ENCODE data around the gene CIB4.

CIB4 gene

GRCh38 chr2:26650713-26651469 is 9.7 kb upstream of the CIB4 start:
- in situ Hi-C loops (cut with MboI; ENCODE audit: low pct_unique_long_range_greater_than_20kb, low sequenced_read_pairs, unreplicated experiment), result no loop called here
- DNase-seq (ENCODE audit: low spot score), result no peak
- TF ChIP-seq CTCF (IDR thresholded peaks at IDR 0.05; ENCODE audit: extremely low read depth, insufficient read depth, missing control alignments), result no peak

- no peak for TF ChIP-seq CTCF (IDR thresholded peaks at IDR 0.05; ENCODE audit: extremely low read depth, insufficient read depth, missing control alignments)
- DNase-seq (ENCODE audit: low spot score), result no peak
- in situ Hi-C loops (cut with MboI; ENCODE audit: low pct_unique_long_range_greater_than_20kb, low sequenced_read_pairs, unreplicated experiment), result no loop called here
Measured at GRCh38 chr2:26649992-26650712, 9.0 kb upstream of the CIB4 start.

DNA sequence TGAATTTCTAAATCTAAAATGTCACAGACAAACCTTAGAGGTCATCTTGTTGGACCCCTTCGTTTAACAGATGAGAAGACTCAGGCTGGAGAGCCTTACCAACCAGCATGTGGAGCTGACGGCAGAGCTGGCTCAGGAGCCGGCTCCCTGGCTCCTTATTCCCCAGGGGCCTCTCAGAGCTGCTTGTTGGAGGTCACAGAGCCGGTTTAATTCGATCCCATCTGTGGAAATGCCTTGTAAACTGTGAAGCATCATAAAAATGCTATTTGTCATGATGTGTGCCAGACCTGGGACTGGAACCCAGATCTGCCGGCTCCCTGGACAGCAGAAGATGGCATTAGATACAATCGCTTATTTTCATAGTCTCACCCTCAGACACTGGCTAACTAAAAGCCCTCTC is 8.2 kb upstream of the CIB4 start:
- DNase-seq (ENCODE audit: low spot score), result no peak
- in situ Hi-C loops (cut with MboI; ENCODE audit: low pct_unique_long_range_greater_than_20kb, low sequenced_read_pairs, unreplicated experiment), result no loop called here

DNA sequence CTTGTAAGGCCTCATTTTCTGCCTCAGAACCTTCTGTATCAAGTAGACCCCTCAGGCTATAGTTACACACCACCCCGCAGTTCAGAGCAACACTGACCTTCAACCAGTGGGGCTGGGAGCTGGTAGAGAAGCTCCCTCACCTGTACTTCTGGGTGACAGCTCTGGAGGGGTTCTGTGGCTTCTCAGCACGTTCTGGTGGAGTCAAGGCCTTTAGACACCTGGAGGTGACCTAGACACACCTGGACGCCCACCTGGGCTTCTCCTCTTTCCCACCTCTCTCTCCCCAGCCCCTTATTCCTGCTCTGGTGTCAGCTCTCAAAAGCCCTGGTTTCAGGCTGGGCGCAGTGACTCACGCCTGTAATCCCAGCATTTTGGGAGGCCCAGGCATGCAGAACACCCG is 7.3 kb upstream of the CIB4 start:
- TF ChIP-seq CTCF (IDR thresholded peaks at IDR 0.05; ENCODE audit: extremely low read depth, insufficient read depth, missing control alignments), result no peak
- in situ Hi-C loops (cut with MboI; ENCODE audit: low pct_unique_long_range_greater_than_20kb, low sequenced_read_pairs, unreplicated experiment), result no loop called here
- DNase-seq (ENCODE audit: low spot score), result no peak

More for the DNA sequence above, 8.2 kb upstream of the CIB4 start:
- no peak for TF ChIP-seq CTCF (IDR thresholded peaks at IDR 0.05; ENCODE audit: extremely low read depth, insufficient read depth, missing control alignments)

- DNase-seq (ENCODE audit: low spot score), result no peak
- TF ChIP-seq CTCF (IDR thresholded peaks at IDR 0.05; ENCODE audit: extremely low read depth, insufficient read depth, missing control alignments), result no peak
- in situ Hi-C loops (cut with MboI; ENCODE audit: low pct_unique_long_range_greater_than_20kb, low sequenced_read_pairs, unreplicated experiment), result no loop called here
Measured at GRCh38 chr2:26647981-26648380, 6.8 kb upstream of the CIB4 start.

GRCh38 chr2:26646986-26647672 is 6.0 kb upstream of the CIB4 start:
- DNase-seq (ENCODE audit: low spot score), result no peak
- no peak for TF ChIP-seq CTCF (IDR thresholded peaks at IDR 0.05; ENCODE audit: extremely low read depth, insufficient read depth, missing control alignments)
- in situ Hi-C loops (cut with MboI; ENCODE audit: low pct_unique_long_range_greater_than_20kb, low sequenced_read_pairs, unreplicated experiment), result no loop called here
